ENCODE measurements around the gene WDR41.
"Not testable (repeated sequence)": the region's sequence is repeated elsewhere in the genome, so short reads cannot be mapped to it uniquely, and the experiment has no call there.

WDR41 gene

DNA sequence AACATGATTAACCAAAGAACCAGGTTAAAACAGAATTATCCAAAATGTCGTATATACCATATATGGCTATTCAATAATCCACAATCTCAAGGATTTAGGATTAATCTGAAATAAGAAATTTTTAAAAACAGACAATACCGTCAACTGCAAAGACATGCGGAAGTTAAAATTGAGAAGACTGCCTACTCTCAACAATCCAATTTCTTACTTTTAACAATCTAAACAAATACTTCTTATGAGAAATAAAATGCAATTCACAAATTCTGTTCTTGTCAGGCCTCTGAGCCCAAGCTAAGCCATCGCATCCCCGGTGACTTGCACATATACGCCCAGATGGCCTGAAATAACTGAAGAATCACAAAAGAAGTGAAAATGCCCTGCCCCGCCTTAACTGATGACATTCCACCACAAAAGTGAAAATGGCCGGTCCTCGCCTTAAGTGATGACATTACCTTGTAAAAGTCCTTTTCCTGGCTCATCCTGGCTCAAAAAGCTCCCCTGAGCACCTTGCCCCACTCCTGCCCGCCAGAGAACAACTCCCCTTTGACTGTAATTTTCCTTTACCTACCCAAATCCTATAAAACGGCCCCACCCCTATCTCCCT lies 1.3 kb downstream of the WDR41 start:
- Histone ChIP-seq H3K9ac (ENCODE audit: low read length) (peak overlapping the region; percentile 50), H3K4me2 (ENCODE audit: low read length) (peak overlapping the region; percentile 20), H3K56ac (ENCODE audit: low read length) (peak overlapping the region; percentile 44)
- not testable (repeated sequence) for H3K27ac ChIP-seq (ENCODE audit: low read depth, low read length); H3K36me3 ChIP-seq (ENCODE audit: control insufficient read depth, insufficient read depth, low read length); H3K23ac ChIP-seq (ENCODE audit: low read length); H3K27me3 ChIP-seq (ENCODE audit: insufficient read depth, low read length, poor library complexity); H3K18ac ChIP-seq (ENCODE audit: low read length); H2BK15ac ChIP-seq (replicated peaks; ENCODE audit: low read depth); H2BK120ac ChIP-seq (ENCODE audit: low read depth, low read length); H3K79me2 ChIP-seq (ENCODE audit: control insufficient read depth, insufficient read depth, low read length); H3K4me3 ChIP-seq (ENCODE audit: low read length); H2AK5ac ChIP-seq (ENCODE audit: low read length); H3K4ac ChIP-seq (ENCODE audit: low read depth, low read length); H4K8ac ChIP-seq (ENCODE audit: low read depth, low read length); H3K4me1 ChIP-seq (ENCODE audit: control insufficient read depth, low read depth, low read length); H3K79me1 ChIP-seq (ENCODE audit: low read length); H2BK5ac ChIP-seq (ENCODE audit: low read length); H4K5ac ChIP-seq (ENCODE audit: low read length)
- WGBS (ENCODE audit: extremely low coverage, insufficient coverage, low lambda C conversion rate), result no CpG with 5 or more reads among the region's 11 CpGs
- peak; percentile 38 for DNase-seq

DNA sequence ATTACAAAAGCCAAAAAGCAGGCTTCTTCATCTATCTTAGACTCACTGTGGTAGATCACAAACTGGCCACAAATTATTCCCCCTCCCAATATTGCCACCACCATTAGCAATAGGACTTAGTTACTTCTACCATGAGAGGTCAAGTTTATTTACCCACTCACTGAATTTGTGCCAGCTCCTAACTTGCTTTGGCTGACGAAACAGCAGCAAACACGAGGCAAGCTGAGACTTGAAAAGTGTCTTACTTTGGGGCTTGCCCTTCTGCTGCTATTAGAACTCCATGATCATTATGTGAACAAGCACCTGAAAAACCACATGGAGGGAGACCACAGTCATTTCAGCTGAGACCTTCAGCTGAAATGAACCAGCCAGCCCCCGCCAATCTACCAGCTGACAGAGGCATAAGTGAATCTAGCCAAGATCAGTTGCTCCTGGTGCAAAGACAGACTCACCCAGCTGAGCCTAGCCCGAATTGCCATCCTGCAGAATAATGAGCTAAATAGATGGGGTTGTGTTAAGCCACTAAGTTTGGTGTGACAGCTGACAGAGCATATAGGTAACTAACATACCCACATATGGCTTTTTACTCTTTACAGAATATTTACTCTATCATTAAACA lies 5.7 kb downstream of the WDR41 start:
- Histone ChIP-seq H3K27me3 (ENCODE audit: insufficient read depth, low read length, poor library complexity) (no peaks in the 10 kb centered on the region), H3K18ac (ENCODE audit: low read length) (no peak overlapping the region), H4K8ac (ENCODE audit: low read depth, low read length) (no peak overlapping the region), H3K4me1 (ENCODE audit: control insufficient read depth, low read depth, low read length) (no peaks in the 10 kb centered on the region), H3K4ac (ENCODE audit: low read depth, low read length) (no peak overlapping the region), H3K4me3 (ENCODE audit: low read length) (no peak overlapping the region), H3K9ac (ENCODE audit: low read length) (no peak overlapping the region), H3K79me1 (ENCODE audit: low read length) (peaks cover 2% of the 10 kb centered on the region), H2BK120ac (ENCODE audit: low read depth, low read length) (no peak overlapping the region), H3K36me3 (ENCODE audit: control insufficient read depth, insufficient read depth, low read length) (no peaks in the 10 kb centered on the region), H3K56ac (ENCODE audit: low read length) (no peak overlapping the region), H2BK5ac (ENCODE audit: low read length) (no peak overlapping the region), H3K4me2 (ENCODE audit: low read length) (no peak overlapping the region), H2BK15ac (replicated peaks; ENCODE audit: low read depth) (no peak overlapping the region), H4K5ac (ENCODE audit: low read length) (no peak overlapping the region), H3K27ac (ENCODE audit: low read depth, low read length) (no peak overlapping the region), H2AK5ac (ENCODE audit: low read length) (no peak overlapping the region), H3K23ac (ENCODE audit: low read length) (no peak overlapping the region), H3K79me2 (ENCODE audit: control insufficient read depth, insufficient read depth, low read length) (no peaks in the 10 kb centered on the region)
- WGBS (ENCODE audit: extremely low coverage, insufficient coverage, low lambda C conversion rate), result no CpG with 5 or more reads among the region's 4 CpGs
- DNase-seq, result no peak

DNA sequence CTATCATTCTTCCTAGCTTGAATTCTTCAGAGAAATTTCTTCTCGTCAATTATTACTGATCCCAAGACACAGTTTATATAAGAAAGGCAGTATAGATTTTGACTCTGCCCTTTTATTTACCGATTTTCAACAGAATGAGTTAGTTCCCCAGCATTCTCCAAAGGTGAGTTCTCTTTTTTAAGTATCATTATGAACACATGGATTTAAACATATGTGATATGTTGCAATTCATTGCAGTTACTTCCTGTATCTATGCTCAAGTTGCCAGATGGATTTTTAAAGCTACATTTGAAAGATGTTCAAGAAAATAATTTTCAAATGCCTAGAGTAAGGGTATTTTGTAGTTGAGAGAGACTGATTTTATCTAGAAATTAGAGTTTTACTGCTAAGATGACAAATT lies 8.4 kb downstream of the WDR41 start:
- no peak for DNase-seq

DNA sequence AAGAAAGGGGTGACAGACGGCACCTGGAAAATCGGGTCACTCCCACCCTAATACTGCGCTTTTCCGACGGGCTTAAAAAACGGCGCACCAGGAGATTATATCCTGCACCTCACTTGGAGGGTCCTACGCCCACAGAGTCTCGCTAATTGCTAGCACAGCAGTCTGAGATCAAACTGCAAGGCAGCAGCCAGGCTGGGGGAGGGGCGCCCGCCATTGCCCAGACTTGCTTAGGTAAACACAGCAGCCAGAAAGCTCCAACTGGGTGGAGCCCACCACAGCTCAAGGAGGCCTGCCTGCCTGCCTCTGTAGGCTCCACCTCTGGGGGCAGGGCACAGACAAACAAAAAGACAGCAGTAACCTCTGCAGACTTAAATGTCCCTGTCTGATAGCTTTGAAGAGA lies 17.1 kb downstream of the WDR41 start:
- not testable (repeated sequence) for H3K79me1 ChIP-seq (ENCODE audit: low read length); H3K23ac ChIP-seq (ENCODE audit: low read length); H3K27me3 ChIP-seq (ENCODE audit: insufficient read depth, low read length, poor library complexity); H3K4me1 ChIP-seq (ENCODE audit: control insufficient read depth, low read depth, low read length); H2BK120ac ChIP-seq (ENCODE audit: low read depth, low read length); H3K4me3 ChIP-seq (ENCODE audit: low read length); H3K36me3 ChIP-seq (ENCODE audit: control insufficient read depth, insufficient read depth, low read length); H3K9ac ChIP-seq (ENCODE audit: low read length); H3K4me2 ChIP-seq (ENCODE audit: low read length); H2BK15ac ChIP-seq (replicated peaks; ENCODE audit: low read depth); H4K5ac ChIP-seq (ENCODE audit: low read length); DNase-seq; H2BK5ac ChIP-seq (ENCODE audit: low read length); H2AK5ac ChIP-seq (ENCODE audit: low read length); H4K8ac ChIP-seq (ENCODE audit: low read depth, low read length); H3K18ac ChIP-seq (ENCODE audit: low read length); H3K4ac ChIP-seq (ENCODE audit: low read depth, low read length); H3K79me2 ChIP-seq (ENCODE audit: control insufficient read depth, insufficient read depth, low read length); H3K56ac ChIP-seq (ENCODE audit: low read length); H3K27ac ChIP-seq (ENCODE audit: low read depth, low read length)
- no CpG with 5 or more reads among the region's 11 CpGs for WGBS (ENCODE audit: extremely low coverage, insufficient coverage, low lambda C conversion rate)

More for the DNA sequence above, 8.4 kb downstream of the WDR41 start:
- H3K56ac ChIP-seq (ENCODE audit: low read length), result no peak overlapping the region
- H2AK5ac ChIP-seq (ENCODE audit: low read length), result no peak overlapping the region
- H3K27ac ChIP-seq (ENCODE audit: low read depth, low read length), result no peak overlapping the region
- no peak overlapping the region for H2BK120ac ChIP-seq (ENCODE audit: low read depth, low read length)
- H3K27me3 ChIP-seq (ENCODE audit: insufficient read depth, low read length, poor library complexity), result no peaks in the 10 kb centered on the region
- H3K36me3 ChIP-seq (ENCODE audit: control insufficient read depth, insufficient read depth, low read length), result no peaks in the 10 kb centered on the region
- no peak overlapping the region for H2BK15ac ChIP-seq (replicated peaks; ENCODE audit: low read depth)
- H3K4me2 ChIP-seq (ENCODE audit: low read length), result no peak overlapping the region
- H3K9ac ChIP-seq (ENCODE audit: low read length), result no peak overlapping the region
- H4K5ac ChIP-seq (ENCODE audit: low read length), result no peak overlapping the region
- H3K4me3 ChIP-seq (ENCODE audit: low read length), result no peak overlapping the region
- no peak overlapping the region for H2BK5ac ChIP-seq (ENCODE audit: low read length)
- no peaks in the 10 kb centered on the region for H3K79me2 ChIP-seq (ENCODE audit: control insufficient read depth, insufficient read depth, low read length)
- WGBS (ENCODE audit: extremely low coverage, insufficient coverage, low lambda C conversion rate), result no CpG with 5 or more reads among the region's 2 CpGs
- H4K8ac ChIP-seq (ENCODE audit: low read depth, low read length), result no peak overlapping the region
- no peak overlapping the region for H3K23ac ChIP-seq (ENCODE audit: low read length)
- no peak overlapping the region for H3K4ac ChIP-seq (ENCODE audit: low read depth, low read length)
- H3K79me1 ChIP-seq (ENCODE audit: low read length), result peaks cover 2% of the 10 kb centered on the region
- no peaks in the 10 kb centered on the region for H3K4me1 ChIP-seq (ENCODE audit: control insufficient read depth, low read depth, low read length)
- no peak overlapping the region for H3K18ac ChIP-seq (ENCODE audit: low read length)

DNA sequence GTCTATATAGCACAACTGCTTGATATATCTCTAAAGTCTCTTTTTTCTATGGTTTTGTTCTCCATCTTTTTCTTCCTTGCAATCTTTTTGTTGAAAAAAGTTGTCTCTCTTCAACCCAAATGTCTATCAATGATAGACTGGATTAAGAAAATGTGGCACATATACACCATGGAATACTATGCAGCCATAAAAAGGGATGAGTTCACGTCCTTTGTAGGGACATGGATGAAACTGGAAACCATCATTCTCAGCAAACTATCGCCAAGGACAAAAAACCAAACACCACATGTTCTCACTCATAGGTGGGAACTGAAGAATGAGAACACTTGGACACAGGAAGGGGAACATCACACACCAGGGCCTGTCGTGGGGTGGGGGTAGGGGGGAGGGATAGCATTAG lies 23.2 kb downstream of the WDR41 start:
- H3K4ac ChIP-seq (ENCODE audit: low read depth, low read length); H3K23ac ChIP-seq (ENCODE audit: low read length); H3K27me3 ChIP-seq (ENCODE audit: insufficient read depth, low read length, poor library complexity); H2AK5ac ChIP-seq (ENCODE audit: low read length); H3K27ac ChIP-seq (ENCODE audit: low read depth, low read length); H3K4me1 ChIP-seq (ENCODE audit: control insufficient read depth, low read depth, low read length); H3K36me3 ChIP-seq (ENCODE audit: control insufficient read depth, insufficient read depth, low read length); H4K8ac ChIP-seq (ENCODE audit: low read depth, low read length); H3K56ac ChIP-seq (ENCODE audit: low read length); H4K5ac ChIP-seq (ENCODE audit: low read length); H3K18ac ChIP-seq (ENCODE audit: low read length); H2BK5ac ChIP-seq (ENCODE audit: low read length); H3K9ac ChIP-seq (ENCODE audit: low read length); DNase-seq; H3K79me1 ChIP-seq (ENCODE audit: low read length); H3K4me2 ChIP-seq (ENCODE audit: low read length); H3K79me2 ChIP-seq (ENCODE audit: control insufficient read depth, insufficient read depth, low read length); H2BK15ac ChIP-seq (replicated peaks; ENCODE audit: low read depth); H3K4me3 ChIP-seq (ENCODE audit: low read length); H2BK120ac ChIP-seq (ENCODE audit: low read depth, low read length): not testable (repeated sequence)
- no CpG with 5 or more reads among the region's 3 CpGs for WGBS (ENCODE audit: extremely low coverage, insufficient coverage, low lambda C conversion rate)

DNA sequence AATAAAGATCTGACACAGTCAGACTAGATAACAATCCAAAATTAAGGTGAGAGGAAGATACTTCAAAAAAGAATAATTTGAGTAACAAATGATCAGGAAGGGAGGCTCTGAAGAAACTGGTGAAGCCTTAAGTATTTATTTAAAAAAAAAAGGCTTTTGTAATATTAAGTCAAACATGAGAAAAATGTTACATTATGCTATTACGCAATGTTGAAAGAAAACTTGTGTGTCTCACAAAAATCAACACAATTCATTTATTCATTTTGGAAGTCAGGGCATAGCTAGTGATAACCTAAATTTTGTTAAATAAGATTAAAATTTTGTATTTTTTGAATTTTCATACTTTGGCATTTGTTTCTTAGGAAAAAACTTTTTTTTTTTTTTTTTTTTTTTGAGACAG lies 28.2 kb downstream of the WDR41 start:
- Histone ChIP-seq H3K27me3 (ENCODE audit: insufficient read depth, low read length, poor library complexity) (no peaks in the 10 kb centered on the region), H3K23ac (ENCODE audit: low read length) (no peak overlapping the region), H3K36me3 (ENCODE audit: control insufficient read depth, insufficient read depth, low read length) (no peaks in the 10 kb centered on the region), H2BK5ac (ENCODE audit: low read length) (no peak overlapping the region), H3K79me1 (ENCODE audit: low read length) (no peaks in the 10 kb centered on the region), H3K4me2 (ENCODE audit: low read length) (no peak overlapping the region), H2AK5ac (ENCODE audit: low read length) (no peak overlapping the region), H3K4me1 (ENCODE audit: control insufficient read depth, low read depth, low read length) (no peaks in the 10 kb centered on the region), H4K5ac (ENCODE audit: low read length) (no peak overlapping the region), H3K18ac (ENCODE audit: low read length) (no peak overlapping the region), H3K4ac (ENCODE audit: low read depth, low read length) (no peak overlapping the region), H3K9ac (ENCODE audit: low read length) (no peak overlapping the region), H4K8ac (ENCODE audit: low read depth, low read length) (no peak overlapping the region), H3K79me2 (ENCODE audit: control insufficient read depth, insufficient read depth, low read length) (no peaks in the 10 kb centered on the region), H3K4me3 (ENCODE audit: low read length) (no peak overlapping the region), H2BK120ac (ENCODE audit: low read depth, low read length) (no peak overlapping the region), H3K27ac (ENCODE audit: low read depth, low read length) (no peak overlapping the region), H2BK15ac (replicated peaks; ENCODE audit: low read depth) (no peak overlapping the region), H3K56ac (ENCODE audit: low read length) (no peak overlapping the region)
- DNase-seq, result no peak
- no CpG with 5 or more reads among the region's 1 CpG for WGBS (ENCODE audit: extremely low coverage, insufficient coverage, low lambda C conversion rate)
